HCT116 (cell line): ENCODE results near the gene NCOA1. TPM values are rescaled to one million over a fixed set of nuclear protein-coding genes. Genes with fewer than 3 reads are reported as not detected.

Source experiments
- ATAC-seq: fragments of 200-7000 bp; cut with Tn5 transposase; 2 replicates; pipeline ENCODE4 v1.9.1; 2020; ENCODE audit warnings: mild to moderate bottlenecking, moderate library complexity
- BruUV-seq: library from RNA; stranded (reverse); fragments of 400-500 nt; replicated peaks from 2 replicates; lab custom pipeline; 2021; lab: Mats Ljungman, UMichigan
- CTCF ChIA-PET: fragments of 300-600 bp; sonication (Branson Sonifier 250); formaldehyde crosslinking; loops from one replicate; lab custom pipeline; 2021; ENCODE audit warnings: antibody characterized with exemption; lab: Charles Lee
- POLR2A ChIA-PET: fragments of 300-600, 350-600 bp; sonication (Branson Sonifier 250); formaldehyde crosslinking; loops from one replicate; lab custom pipeline; 2021; ENCODE audit warnings: antibody characterized with exemption; lab: Charles Lee
- RAD21 ChIA-PET, 2 experiments: fragments of 300-600 bp; sonication (Branson Sonifier 250); formaldehyde crosslinking; loops; one replicate each; lab custom pipeline; 2023; ENCODE audit warnings: low total read pairs in 2 of 2; ENCODE audit not compliant: uncharacterized antibody in 2 of 2, unreplicated experiment in 2 of 2, low non-redundant PET in 1 of 2; lab: Charles Lee
- DNase-seq: peaks from one replicate; pipeline ENCODE4 v3.0.0-alpha.2; 2010; ENCODE audit warnings: low read depth, low spot score
- H2AFZ ChIP-seq: fragments of 200-600 bp; shearing (Covaris generic), sonication (generic); 2 replicates; pipeline ENCODE4 v1.6.1; 2017; ENCODE audit warnings: low read depth, mixed run types, mixed read lengths, antibody characterized with exemption, low read length; ENCODE audit not compliant: poor library complexity, severe bottlenecking
- H3K27ac ChIP-seq: 2 replicates; pipeline ENCODE4 v1.5.1; 2012; ENCODE audit warnings: low read depth, low read length
- H3K27me3 ChIP-seq: fragments of 200-600 bp; sonication (generic); 2 replicates; pipeline ENCODE4 v1.6.1; 2016; ENCODE audit warnings: mixed run types, low read length, mixed read lengths; ENCODE audit not compliant: insufficient read depth
- H3K36me3 ChIP-seq, 2 experiments: fragments of 200-500 bp in 1 of 2; fragments of 200-600 bp in 1 of 2; sonication (Bioruptor generic) in 1 of 2; sonication (generic) in 1 of 2; 2 replicates each; pipeline versions ENCODE4 v1.5.1 to v1.6.1; 2014 to 2016; ENCODE audit warnings: low read length in 2 of 2, inconsistent platforms in 1 of 2, mixed read lengths in 1 of 2, mixed run types in 1 of 2; ENCODE audit not compliant: insufficient read depth in 2 of 2, control insufficient read depth in 1 of 2
- H3K4me1 ChIP-seq, 2 experiments: fragments of 200-600 bp in 1 of 2; sonication (generic) in 1 of 2; 2 replicates each; pipeline versions ENCODE4 v1.5.1 to v1.6.1; 2012 to 2017; ENCODE audit warnings: low read length in 2 of 2, inconsistent platforms in 1 of 2, mild to moderate bottlenecking in 1 of 2, mixed read lengths in 1 of 2, mixed run types in 1 of 2, moderate library complexity in 1 of 2; ENCODE audit not compliant: insufficient read depth in 2 of 2, control insufficient read depth in 1 of 2
- H3K4me2 ChIP-seq: fragments of 200-600 bp; sonication (generic); 2 replicates; pipeline ENCODE4 v1.6.1; 2017; ENCODE audit warnings: mixed run types, low read length, mixed read lengths
- H3K4me3 ChIP-seq, 2 experiments: fragments of 200-600 bp in 1 of 2; sonication (generic) in 1 of 2; replicated peaks in 1 of 2; 2 replicates each; pipeline ENCODE4 v1.5.1; 2011 to 2016; ENCODE audit warnings: low read length in 2 of 2, control low read depth in 1 of 2, low read depth in 1 of 2, mild to moderate bottlenecking in 1 of 2, mixed read lengths in 1 of 2, mixed run types in 1 of 2
- H3K79me2 ChIP-seq: fragments of 200-600 bp; sonication (generic); 2 replicates; pipeline ENCODE4 v1.6.1; 2017; ENCODE audit warnings: mild to moderate bottlenecking, mixed run types, low read length, moderate library complexity, mixed read lengths; ENCODE audit not compliant: insufficient read depth
- H3K9ac ChIP-seq: fragments of 200-600 bp; sonication (generic); 2 replicates; pipeline ENCODE4 v1.6.1; 2016; ENCODE audit warnings: low read length, mixed read lengths
- H3K9me2 ChIP-seq: fragments of 200-600 bp; sonication (generic), shearing (Covaris generic); 2 replicates; pipeline ENCODE4 v1.6.1; 2017; ENCODE audit warnings: mixed run types, mild to moderate bottlenecking, moderate library complexity; ENCODE audit not compliant: insufficient read depth
- H3K9me3 ChIP-seq, 2 experiments: fragments of 200-500 bp in 1 of 2; fragments of 200-600 bp in 1 of 2; sonication (Bioruptor generic) in 1 of 2; sonication (generic) in 1 of 2; 2 replicates each; pipeline ENCODE4 v1.6.1; 2014 to 2017; ENCODE audit warnings: low read length in 2 of 2, mixed read lengths in 2 of 2, inconsistent platforms in 1 of 2, low read depth in 1 of 2, mild to moderate bottlenecking in 1 of 2, mixed run types in 1 of 2, moderate library complexity in 1 of 2; ENCODE audit not compliant: control insufficient read depth in 1 of 2, insufficient read depth in 1 of 2
- H4K20me1 ChIP-seq: fragments of 200-600 bp; sonication (generic), shearing (Covaris generic); 2 replicates; pipeline ENCODE4 v1.6.1; 2017; ENCODE audit warnings: mixed run types, mild to moderate bottlenecking, moderate library complexity; ENCODE audit not compliant: insufficient read depth
- CBX3 ChIP-seq: IDR thresholded peaks from 2 replicates; pipeline ENCODE4 v1.6.1; 2012; ENCODE audit warnings: low read depth
- CEBPB ChIP-seq: IDR thresholded peaks from 2 replicates; pipeline ENCODE4 v1.6.1; 2012; ENCODE audit warnings: low read depth
- EGR1 ChIP-seq: IDR thresholded peaks from 2 replicates; pipeline ENCODE4 v1.6.1; 2012; ENCODE audit warnings: low read depth
- ELF1 ChIP-seq: IDR thresholded peaks from 2 replicates; pipeline ENCODE4 v1.6.1; 2012; ENCODE audit warnings: low read depth, borderline replicate concordance
- EZH2 ChIP-seq: fragments of 200-600 bp; sonication (generic); IDR thresholded peaks from 2 replicates; pipeline ENCODE4 v1.6.1; 2017; ENCODE audit warnings: antibody characterized with exemption, mixed run types
- EZH2phosphoT487 ChIP-seq: fragments of 200-600 bp; IDR thresholded peaks from 2 replicates; pipeline ENCODE4 v1.6.1; 2018; ENCODE audit warnings: antibody characterized with exemption, borderline replicate concordance
- FOSL1 ChIP-seq: IDR thresholded peaks from 2 replicates; pipeline ENCODE4 v1.6.1; 2012; ENCODE audit warnings: low read depth
- JUND ChIP-seq: IDR thresholded peaks from 2 replicates; pipeline ENCODE4 v1.6.1; 2012
- POLR2AphosphoS5 ChIP-seq: IDR thresholded peaks from 2 replicates; pipeline ENCODE4 v1.6.1; 2011; ENCODE audit warnings: mild to moderate bottlenecking, low read depth, low read length, moderate library complexity
- RAD21 ChIP-seq: IDR thresholded peaks from 2 replicates; pipeline ENCODE4 v1.6.1; 2012; ENCODE audit warnings: low read depth, mild to moderate bottlenecking
- SIN3A ChIP-seq: IDR thresholded peaks from 2 replicates; pipeline ENCODE4 v1.6.1; 2012; ENCODE audit warnings: low read depth
- SRF ChIP-seq: IDR thresholded peaks from 2 replicates; pipeline ENCODE4 v1.6.1; 2012; ENCODE audit warnings: low read depth
- TCF7L2 ChIP-seq: IDR thresholded peaks from 2 replicates; pipeline ENCODE4 v1.7.0; 2011; ENCODE audit warnings: borderline replicate concordance, inconsistent platforms; ENCODE audit not compliant: insufficient read depth, insufficient read length; ENCODE audit errors: extremely low read depth
- YY1 ChIP-seq: IDR thresholded peaks from 2 replicates; pipeline ENCODE4 v1.6.1; 2011; ENCODE audit warnings: low read length, low read depth, moderate library complexity, mild to moderate bottlenecking; ENCODE audit not compliant: insufficient replicate concordance; ENCODE audit errors: extremely low read depth
- ZFX ChIP-seq: fragments of 450-650 bp; IDR thresholded peaks from 2 replicates; pipeline ENCODE4 v1.6.1; 2017
- ZNF274 ChIP-seq: fragments of 200-500 bp; sonication (Bioruptor generic); IDR thresholded peaks from 2 replicates; pipeline ENCODE4 v1.6.1; 2014; ENCODE audit warnings: mild to moderate bottlenecking, low read depth, low read length, inconsistent platforms
- intact Hi-C: fragments of 100-400 bp; cut with micrococcal nuclease; formaldehyde crosslinking; loops from 2 replicates; pipeline ENCODE4 v1.10.0; 2022
- total RNA-seq: library from RNA; stranded (reverse); gene quantifications from one replicate; pipeline ENCODE4 v1.2.1, GENCODE V29; 2021; ENCODE audit not compliant: unreplicated experiment
- TF ChIP-seq, protein P1 (sequence below): IDR thresholded peaks from 2 replicates; pipeline ENCODE4 v1.6.1; 2011; ENCODE audit warnings: mild to moderate bottlenecking, low read length, moderate library complexity; ENCODE audit not compliant: insufficient replicate concordance; ENCODE audit errors: extremely low read depth
- TF ChIP-seq, protein P2 (sequence below): IDR thresholded peaks from 2 replicates; pipeline ENCODE4 v1.6.1; 2012; ENCODE audit warnings: low read depth
- TF ChIP-seq, protein P3 (sequence below): IDR thresholded peaks from 2 replicates; pipeline ENCODE4 v1.6.1; 2012
- TF ChIP-seq, protein P4 (sequence below), 3 experiments: fragments of 200-600 bp in 1 of 3; sonication (generic) in 1 of 3; IDR thresholded peaks in 2 of 3; conservative IDR thresholded peaks in 1 of 3; 2 replicates each; pipeline ENCODE4 v1.5.1; 2012 to 2017; ENCODE audit warnings: low read depth in 2 of 3, low read length in 2 of 3, antibody characterized with exemption in 1 of 3, borderline replicate concordance in 1 of 3, control low read depth in 1 of 3, mild to moderate bottlenecking in 1 of 3, mixed read lengths in 1 of 3, mixed run types in 1 of 3, moderate library complexity in 1 of 3; ENCODE audit not compliant: insufficient read depth in 1 of 3

NCOA1 gene
- total RNA-seq, 1 experiment from 2014 or later, result 10.4 TPM

DNA sequence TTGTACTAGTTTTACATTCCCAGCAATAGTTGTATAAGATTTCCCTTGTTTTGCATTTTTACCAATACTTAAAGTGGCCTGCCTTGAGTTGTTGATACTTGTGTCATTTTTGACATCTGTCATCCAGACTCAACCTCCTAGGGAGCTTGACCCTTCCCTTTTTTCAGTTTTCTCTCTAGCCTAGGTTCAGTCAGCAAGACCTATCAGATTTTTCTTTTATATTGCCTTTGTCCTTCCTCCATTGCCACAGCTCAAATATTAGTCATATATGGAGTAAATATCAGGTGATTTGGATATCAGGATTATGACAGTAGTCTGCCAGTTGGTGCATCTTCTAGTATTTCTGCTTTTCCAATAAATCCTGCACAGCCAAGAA lies 315.6 kb downstream of the NCOA1 start:
- RAD21 ChIA-PET, result no interaction called here
- intact Hi-C loops, result no loop called here
- Histone ChIP-seq H3K4me2 (no peak overlapping the region), H3K36me3 (peaks cover 0 to 7% of the 10 kb centered on the region in 2 experiments; a peak in 1 of 4 replicates), H4K20me1 (no peaks in the 10 kb centered on the region), H3K27me3 (no peaks in the 10 kb centered on the region), H2AFZ (no peak overlapping the region), H3K9me2 (no peaks in the 10 kb centered on the region), H3K4me3 (no peak overlapping the region), H3K9me3 (no peaks in the 10 kb centered on the region), H3K4me1 (peaks cover 0 to 4% of the 10 kb centered on the region in 2 experiments; a peak in 2 of 4 replicates), H3K9ac (no peak overlapping the region), H3K79me2 (peaks cover 57% of the 10 kb centered on the region), H3K27ac (peak overlapping the region; percentile 17; the same call in 1 of the 2 replicates)
- no peak for DNase-seq
- ATAC-seq, result no peak
- TF ChIP-seq ZFX (no peak), RAD21 (no peak), EZH2 (no peak), CBX3 (no peak), POLR2AphosphoS5 (no peak), EZH2phosphoT487 (no peak), JUND (no peak), SRF (no peak), TCF7L2 (no peak), ZNF274 (no peak), CEBPB (no peak), FOSL1 (no peak), ELF1 (no peak), YY1 (no peak), SIN3A (no peak), EGR1 (no peak)
- TF ChIP-seq, protein P1, sequence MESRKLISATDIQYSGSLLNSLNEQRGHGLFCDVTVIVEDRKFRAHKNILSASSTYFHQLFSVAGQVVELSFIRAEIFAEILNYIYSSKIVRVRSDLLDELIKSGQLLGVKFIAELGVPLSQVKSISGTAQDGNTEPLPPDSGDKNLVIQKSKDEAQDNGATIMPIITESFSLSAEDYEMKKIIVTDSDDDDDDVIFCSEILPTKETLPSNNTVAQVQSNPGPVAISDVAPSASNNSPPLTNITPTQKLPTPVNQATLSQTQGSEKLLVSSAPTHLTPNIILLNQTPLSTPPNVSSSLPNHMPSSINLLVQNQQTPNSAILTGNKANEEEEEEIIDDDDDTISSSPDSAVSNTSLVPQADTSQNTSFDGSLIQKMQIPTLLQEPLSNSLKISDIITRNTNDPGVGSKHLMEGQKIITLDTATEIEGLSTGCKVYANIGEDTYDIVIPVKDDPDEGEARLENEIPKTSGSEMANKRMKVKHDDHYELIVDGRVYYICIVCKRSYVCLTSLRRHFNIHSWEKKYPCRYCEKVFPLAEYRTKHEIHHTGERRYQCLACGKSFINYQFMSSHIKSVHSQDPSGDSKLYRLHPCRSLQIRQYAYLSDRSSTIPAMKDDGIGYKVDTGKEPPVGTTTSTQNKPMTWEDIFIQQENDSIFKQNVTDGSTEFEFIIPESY, result no peak
- TF ChIP-seq, protein P2, sequence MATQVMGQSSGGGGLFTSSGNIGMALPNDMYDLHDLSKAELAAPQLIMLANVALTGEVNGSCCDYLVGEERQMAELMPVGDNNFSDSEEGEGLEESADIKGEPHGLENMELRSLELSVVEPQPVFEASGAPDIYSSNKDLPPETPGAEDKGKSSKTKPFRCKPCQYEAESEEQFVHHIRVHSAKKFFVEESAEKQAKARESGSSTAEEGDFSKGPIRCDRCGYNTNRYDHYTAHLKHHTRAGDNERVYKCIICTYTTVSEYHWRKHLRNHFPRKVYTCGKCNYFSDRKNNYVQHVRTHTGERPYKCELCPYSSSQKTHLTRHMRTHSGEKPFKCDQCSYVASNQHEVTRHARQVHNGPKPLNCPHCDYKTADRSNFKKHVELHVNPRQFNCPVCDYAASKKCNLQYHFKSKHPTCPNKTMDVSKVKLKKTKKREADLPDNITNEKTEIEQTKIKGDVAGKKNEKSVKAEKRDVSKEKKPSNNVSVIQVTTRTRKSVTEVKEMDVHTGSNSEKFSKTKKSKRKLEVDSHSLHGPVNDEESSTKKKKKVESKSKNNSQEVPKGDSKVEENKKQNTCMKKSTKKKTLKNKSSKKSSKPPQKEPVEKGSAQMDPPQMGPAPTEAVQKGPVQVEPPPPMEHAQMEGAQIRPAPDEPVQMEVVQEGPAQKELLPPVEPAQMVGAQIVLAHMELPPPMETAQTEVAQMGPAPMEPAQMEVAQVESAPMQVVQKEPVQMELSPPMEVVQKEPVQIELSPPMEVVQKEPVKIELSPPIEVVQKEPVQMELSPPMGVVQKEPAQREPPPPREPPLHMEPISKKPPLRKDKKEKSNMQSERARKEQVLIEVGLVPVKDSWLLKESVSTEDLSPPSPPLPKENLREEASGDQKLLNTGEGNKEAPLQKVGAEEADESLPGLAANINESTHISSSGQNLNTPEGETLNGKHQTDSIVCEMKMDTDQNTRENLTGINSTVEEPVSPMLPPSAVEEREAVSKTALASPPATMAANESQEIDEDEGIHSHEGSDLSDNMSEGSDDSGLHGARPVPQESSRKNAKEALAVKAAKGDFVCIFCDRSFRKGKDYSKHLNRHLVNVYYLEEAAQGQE, result no peak
- TF ChIP-seq, protein P3, sequence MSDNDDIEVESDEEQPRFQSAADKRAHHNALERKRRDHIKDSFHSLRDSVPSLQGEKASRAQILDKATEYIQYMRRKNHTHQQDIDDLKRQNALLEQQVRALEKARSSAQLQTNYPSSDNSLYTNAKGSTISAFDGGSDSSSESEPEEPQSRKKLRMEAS, result no peak
- TF ChIP-seq, protein P4, sequence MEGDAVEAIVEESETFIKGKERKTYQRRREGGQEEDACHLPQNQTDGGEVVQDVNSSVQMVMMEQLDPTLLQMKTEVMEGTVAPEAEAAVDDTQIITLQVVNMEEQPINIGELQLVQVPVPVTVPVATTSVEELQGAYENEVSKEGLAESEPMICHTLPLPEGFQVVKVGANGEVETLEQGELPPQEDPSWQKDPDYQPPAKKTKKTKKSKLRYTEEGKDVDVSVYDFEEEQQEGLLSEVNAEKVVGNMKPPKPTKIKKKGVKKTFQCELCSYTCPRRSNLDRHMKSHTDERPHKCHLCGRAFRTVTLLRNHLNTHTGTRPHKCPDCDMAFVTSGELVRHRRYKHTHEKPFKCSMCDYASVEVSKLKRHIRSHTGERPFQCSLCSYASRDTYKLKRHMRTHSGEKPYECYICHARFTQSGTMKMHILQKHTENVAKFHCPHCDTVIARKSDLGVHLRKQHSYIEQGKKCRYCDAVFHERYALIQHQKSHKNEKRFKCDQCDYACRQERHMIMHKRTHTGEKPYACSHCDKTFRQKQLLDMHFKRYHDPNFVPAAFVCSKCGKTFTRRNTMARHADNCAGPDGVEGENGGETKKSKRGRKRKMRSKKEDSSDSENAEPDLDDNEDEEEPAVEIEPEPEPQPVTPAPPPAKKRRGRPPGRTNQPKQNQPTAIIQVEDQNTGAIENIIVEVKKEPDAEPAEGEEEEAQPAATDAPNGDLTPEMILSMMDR (IDR thresholded peaks at IDR 0.05 in 2 of 3, conservative IDR thresholded peaks at IDR 0.05 in 1 of 3; ENCODE audit: borderline replicate concordance in 1 of 3, insufficient read depth in 1 of 3, low read depth in 2 of 3, low read length in 2 of 3), result no peak
- CTCF ChIA-PET, result interaction anchor here (1.2 kb wide), 1 partner anchor 397 kb away, joined by 3 read pairs; no protein-coding TSS in a partner anchor
- POLR2A ChIA-PET, result no interaction called here
- BruUV-seq, result no TSS peak
